HEK293 (cell line): Measurements from ENCODE around the gene KCTD15.

ENCODE experiments used
- GLI2 ChIP-seq: fragments of 450-650 bp; formaldehyde crosslinking; IDR thresholded peaks from 2 replicates; pipeline ENCODE4; 2017; ENCODE audit warnings: missing biosample characterization, missing genetic modification characterization, low read depth, borderline replicate concordance
- GLI4 ChIP-seq: fragments of 450-650 bp; formaldehyde crosslinking; IDR thresholded peaks from 2 replicates; pipeline ENCODE4 v1.5.1; 2016; ENCODE audit warnings: missing biosample characterization, missing genetic modification characterization
- IKZF3 ChIP-seq: fragments of 450-650 bp; IDR thresholded peaks from 2 replicates; pipeline ENCODE4 v1.5.0; 2018; ENCODE audit warnings: missing biosample characterization, mild to moderate bottlenecking, missing genetic modification characterization, moderate library complexity
- OSR2 ChIP-seq: fragments of 450-650 bp; formaldehyde crosslinking; IDR thresholded peaks from 2 replicates; pipeline ENCODE4 v1.5.1; 2016; ENCODE audit warnings: missing biosample characterization, missing genetic modification characterization
- OVOL3 ChIP-seq: fragments of 450-650 bp; formaldehyde crosslinking; IDR thresholded peaks from 2 replicates; pipeline ENCODE4 v1.5.1; 2016; ENCODE audit warnings: missing biosample characterization, missing genetic modification characterization
- PRDM2 ChIP-seq: fragments of 450-650 bp; formaldehyde crosslinking; IDR thresholded peaks from 2 replicates; pipeline ENCODE4 v1.5.1; 2016; ENCODE audit warnings: missing biosample characterization, missing genetic modification characterization, borderline replicate concordance
- SALL2 ChIP-seq: fragments of 450-650 bp; formaldehyde crosslinking; IDR thresholded peaks from 2 replicates; pipeline ENCODE4 v1.5.0; 2017; ENCODE audit warnings: missing biosample characterization, mild to moderate bottlenecking, missing genetic modification characterization, borderline replicate concordance
- SP7 ChIP-seq: fragments of 450-650 bp; formaldehyde crosslinking; IDR thresholded peaks from 2 replicates; pipeline ENCODE4 v1.5.1; 2016; ENCODE audit warnings: missing biosample characterization, missing genetic modification characterization
- TCF7L2 ChIP-seq: IDR thresholded peaks from 2 replicates; pipeline ENCODE4 v1.6.1; 2011; ENCODE audit warnings: low read depth, mild to moderate bottlenecking, inconsistent platforms, low read length, moderate library complexity, borderline replicate concordance
- ZBTB17 ChIP-seq: fragments of 450-650 bp; formaldehyde crosslinking; IDR thresholded peaks from 2 replicates; pipeline ENCODE4 v1.5.1; 2016; ENCODE audit warnings: missing biosample characterization, missing genetic modification characterization
- ZBTB48 ChIP-seq: fragments of 450-650 bp; formaldehyde crosslinking; IDR thresholded peaks from 2 replicates; pipeline ENCODE4 v1.5.1; 2016; ENCODE audit warnings: missing biosample characterization, missing genetic modification characterization
- ZNF132 ChIP-seq: fragments of 450-650 bp; formaldehyde crosslinking; IDR thresholded peaks from 2 replicates; pipeline ENCODE4 v1.5.1; 2017; ENCODE audit warnings: missing biosample characterization, missing genetic modification characterization, borderline replicate concordance
- ZNF138 ChIP-seq: fragments of 450-650 bp; formaldehyde crosslinking; IDR thresholded peaks from 2 replicates; pipeline ENCODE4 v1.5.1; 2016; ENCODE audit warnings: missing biosample characterization, missing genetic modification characterization, borderline replicate concordance
- ZNF148 ChIP-seq: fragments of 450-650 bp; formaldehyde crosslinking; IDR thresholded peaks from 2 replicates; pipeline ENCODE4 v1.5.0; 2017; ENCODE audit warnings: missing biosample characterization, missing genetic modification characterization, borderline replicate concordance
- ZNF155 ChIP-seq: fragments of 450-650 bp; formaldehyde crosslinking; IDR thresholded peaks from 2 replicates; pipeline ENCODE4 v1.5.1; 2016; ENCODE audit warnings: missing biosample characterization, missing genetic modification characterization
- ZNF248 ChIP-seq: fragments of 450-650 bp; formaldehyde crosslinking; IDR thresholded peaks from 2 replicates; pipeline ENCODE4 v1.5.1; 2017; ENCODE audit warnings: missing biosample characterization, missing genetic modification characterization
- ZNF354C ChIP-seq: fragments of 450-650 bp; formaldehyde crosslinking; IDR thresholded peaks from 2 replicates; pipeline ENCODE4 v1.5.1; 2016; ENCODE audit warnings: missing biosample characterization, missing genetic modification characterization, low read depth, borderline replicate concordance
- ZNF404 ChIP-seq: fragments of 450-650 bp; formaldehyde crosslinking; IDR thresholded peaks from 2 replicates; pipeline ENCODE4 v1.5.1; 2017; ENCODE audit warnings: missing biosample characterization, missing genetic modification characterization
- ZNF423 ChIP-seq: fragments of 450-650 bp; formaldehyde crosslinking; IDR thresholded peaks from 2 replicates; pipeline ENCODE4 v1.5.1; 2016; ENCODE audit warnings: missing biosample characterization, missing genetic modification characterization
- ZNF514 ChIP-seq: fragments of 450-650 bp; formaldehyde crosslinking; IDR thresholded peaks from 2 replicates; pipeline ENCODE4 v1.5.1; 2016; ENCODE audit warnings: missing biosample characterization, missing genetic modification characterization
- ZNF596 ChIP-seq: fragments of 450-650 bp; IDR thresholded peaks from 2 replicates; pipeline ENCODE4 v1.5.0; 2018; ENCODE audit warnings: missing biosample characterization, mild to moderate bottlenecking, missing genetic modification characterization, moderate library complexity
- ZNF610 ChIP-seq: fragments of 450-650 bp; formaldehyde crosslinking; IDR thresholded peaks from 2 replicates; pipeline ENCODE4 v1.5.1; 2016; ENCODE audit warnings: missing biosample characterization, missing genetic modification characterization, borderline replicate concordance
- ZNF645 ChIP-seq: fragments of 450-650 bp; formaldehyde crosslinking; IDR thresholded peaks from 2 replicates; pipeline ENCODE4; 2016; ENCODE audit warnings: missing biosample characterization, missing genetic modification characterization
- ZNF654 ChIP-seq: fragments of 450-650 bp; formaldehyde crosslinking; IDR thresholded peaks from 2 replicates; pipeline ENCODE4 v1.5.1; 2016; ENCODE audit warnings: low read depth, missing biosample characterization, missing genetic modification characterization
- ZNF664 ChIP-seq: fragments of 450-650 bp; formaldehyde crosslinking; IDR thresholded peaks from 2 replicates; pipeline ENCODE4 v1.5.1; 2016; ENCODE audit warnings: missing biosample characterization, missing genetic modification characterization
- ZNF747 ChIP-seq: fragments of 450-650 bp; formaldehyde crosslinking; IDR thresholded peaks from 2 replicates; pipeline ENCODE4 v1.5.1; 2016; ENCODE audit warnings: missing biosample characterization, missing genetic modification characterization
- ZSCAN16 ChIP-seq: fragments of 450-650 bp; formaldehyde crosslinking; IDR thresholded peaks from 2 replicates; pipeline ENCODE4 v1.5.1; 2016; ENCODE audit warnings: missing biosample characterization, missing genetic modification characterization
- ZSCAN18 ChIP-seq: fragments of 450-650 bp; formaldehyde crosslinking; IDR thresholded peaks from 2 replicates; pipeline ENCODE4 v1.5.1; 2016; ENCODE audit warnings: missing biosample characterization, missing genetic modification characterization
- ZSCAN30 ChIP-seq: fragments of 450-650 bp; IDR thresholded peaks from 2 replicates; pipeline ENCODE4 v1.5.1; 2018; ENCODE audit warnings: missing biosample characterization, mild to moderate bottlenecking, missing genetic modification characterization, moderate library complexity

The KCTD15 gene

GRCh38 chr19:33778089-33778791 is 18.4 kb upstream of the KCTD15 start (continued):
- TF ChIP-seq PRDM2 (tag by site-specific recombination) (peak; percentile 97), ZNF248 (tag by site-specific recombination) (peak; percentile 80), OSR2 (tag by site-specific recombination) (0 out of 2 replicates have a peak, but pooled peaks have one; percentile 50), ZNF138 (tag by site-specific recombination) (no peak), ZNF155 (tag by site-specific recombination) (no peak), ZNF747 (tag by site-specific recombination) (no peak), GLI4 (tag by site-specific recombination) (no peak; the same call in 1 of the 2 replicates), ZNF654 (tag by site-specific recombination) (peak; percentile 96), OVOL3 (0 out of 2 replicates have a peak, but pooled peaks have one; percentile 15), ZNF596 (tag by site-specific recombination) (peak; percentile 62; the same call in 1 of the 2 replicates), ZNF610 (peak; percentile 65; the same call in 1 of the 2 replicates), GLI2 (no peak; the same call in 1 of the 2 replicates), ZNF354C (tag by site-specific recombination) (no peak; the same call in 1 of the 2 replicates), ZNF132 (no peak), ZSCAN18 (0 out of 2 replicates have a peak, but pooled peaks have one; percentile 13), ZBTB17 (tag by site-specific recombination) (peak; percentile 69), ZNF148 (peak; percentile 86), SALL2 (peak; percentile 89; the same call in 1 of the 2 replicates), ZSCAN16 (tag by site-specific recombination) (0 out of 2 replicates have a peak, but pooled peaks have one; percentile 12), ZNF514 (no peak), ZBTB48 (tag by site-specific recombination) (peak; percentile 12), IKZF3 (peak; percentile 82), SP7 (tag by site-specific recombination) (peak; percentile 84), ZSCAN30 (tag by site-specific recombination) (peak; percentile 100), ZNF404 (no peak), TCF7L2 (no peak), ZNF645 (tag by site-specific recombination) (peak; percentile 11; the same call in 1 of the 2 replicates), ZNF664 (no peak), ZNF423 (tag by site-specific recombination) (peak; percentile 65; the same call in 1 of the 2 replicates)
